Inflammatory macrophage treated with lipopolysaccharide for 1 hour (primary cell): ENCODE results near the gene LTBP3.
A peak's percentile ranks its signal among the peaks of the same experiment; 100 is the strongest.
"Not testable (repeated sequence)": the region's sequence is repeated elsewhere in the genome, so short reads cannot be mapped to it uniquely, and the experiment has no call there.

Experiments used
- DNase-seq, 2 donors: peaks; one replicate each; pipeline ENCODE4 v3.0.0-alpha.2; 2020 to 2022

LTBP3 gene

GRCh38 chr11:65571420-65571819 is 13.3 kb upstream of the LTBP3 start:
- DNase-seq, result no peak

GRCh38 chr11:65569973-65570918 is 12.1 kb upstream of the LTBP3 start, which contains the start of gene ZNRD2:
Gene ZNRD2 (plus strand): TSS chr11:65570477. CDS start chr11:65570492, 15 bp downstream.
- peak; percentile 97 to 98 for DNase-seq

GRCh38 chr11:65569164-65569972 is 11.2 kb upstream of the LTBP3 start:
- no peak for DNase-seq

GRCh38 chr11:65565624-65566453 is 7.7 kb upstream of the LTBP3 start:
- DNase-seq, result no peak

- DNase-seq, result not testable (repeated sequence)
These were observed 6.9 kb upstream of the LTBP3 start for GRCh38 chr11:65564879-65565559.

GRCh38 chr11:65563601-65564000 is 5.4 kb upstream of the LTBP3 start:
- DNase-seq, result peak in 1 of 2 donors; percentile 60

GRCh38 chr11:65562788-65563187 is 4.6 kb upstream of the LTBP3 start:
- DNase-seq, result no peak

- DNase-seq, result no peak
These were observed 3.9 kb upstream of the LTBP3 start for GRCh38 chr11:65562020-65562419.

GRCh38 chr11:65560555-65561418 is 2.6 kb upstream of the LTBP3 start:
- no peak for DNase-seq

- no peak for DNase-seq
These were observed 1.9 kb upstream of the LTBP3 start for GRCh38 chr11:65559951-65560537.

- no peak for DNase-seq
These were observed 1.4 kb upstream of the LTBP3 start for GRCh38 chr11:65559535-65559934.

- DNase-seq, result no peak
These were observed 861 bp upstream of the LTBP3 start for GRCh38 chr11:65558930-65559509.

- DNase-seq, result no peak
These were observed 718 bp downstream of the LTBP3 start for GRCh38 chr11:65557280-65558001.

- no peak for DNase-seq
These were observed 1.5 kb downstream of the LTBP3 start for GRCh38 chr11:65556470-65557279.

GRCh38 chr11:65555693-65556231 is 2.4 kb downstream of the LTBP3 start:
- DNase-seq, result peak; percentile 40 to 43

GRCh38 chr11:65554842-65555430 is 3.2 kb downstream of the LTBP3 start:
- DNase-seq, result no peak

GRCh38 chr11:65554057-65554818 is 3.9 kb downstream of the LTBP3 start:
- no peak for DNase-seq
